Sciatic nerve (tissue), 2 donors: ENCODE results near the gene TENM3. TPM values are rescaled to one million over a fixed set of nuclear protein-coding genes. Genes with fewer than 3 reads are reported as not detected.
"Not testable (repeated sequence)": the region's sequence is repeated elsewhere in the genome, so short reads cannot be mapped to it uniquely, and the experiment has no call there.

Source experiments
- ATAC-seq: fragments of 200-7000 bp; cut with Tn5 transposase; one replicate; pipeline ENCODE4 v1.9.1; 2020; ENCODE audit warnings: mild to moderate bottlenecking, moderate library complexity
- DNase-seq: peaks from one replicate; pipeline ENCODE4 v3.0.0-alpha.2; 2020; ENCODE audit warnings: low spot score
- intact Hi-C: fragments of 100-400 bp; cut with DNase I; formaldehyde crosslinking; loops from one replicate; pipeline ENCODE4 v1.14.2; 2022
- total RNA-seq: library from RNA; stranded (reverse); fragmentation: NEBNext Ultra II Directional; extraction: Animal tissue kit (Norgen Biotek cat#: 25700); gene quantifications from one replicate; pipeline ENCODE4 v1.2.1, GENCODE V29; 2021
- donor health status: DM: no; HTN: no; CAD: no.
- donor health status: DM: no; HTN: no; CAD: no.

TENM3 gene
- total RNA-seq, 1 donor from 2014 or later, result 38.2 TPM

- intact Hi-C loops, result no loop called here
- ATAC-seq, result no peak
- DNase-seq, result no peak
These were observed 106.8 kb downstream of the TENM3 start for GRCh38 chr4:182350041-182350440.

- ATAC-seq (no peak), DNase-seq (no peak)
These were observed 108.3 kb downstream of the TENM3 start for GRCh38 chr4:182351485-182351884.

DNA sequence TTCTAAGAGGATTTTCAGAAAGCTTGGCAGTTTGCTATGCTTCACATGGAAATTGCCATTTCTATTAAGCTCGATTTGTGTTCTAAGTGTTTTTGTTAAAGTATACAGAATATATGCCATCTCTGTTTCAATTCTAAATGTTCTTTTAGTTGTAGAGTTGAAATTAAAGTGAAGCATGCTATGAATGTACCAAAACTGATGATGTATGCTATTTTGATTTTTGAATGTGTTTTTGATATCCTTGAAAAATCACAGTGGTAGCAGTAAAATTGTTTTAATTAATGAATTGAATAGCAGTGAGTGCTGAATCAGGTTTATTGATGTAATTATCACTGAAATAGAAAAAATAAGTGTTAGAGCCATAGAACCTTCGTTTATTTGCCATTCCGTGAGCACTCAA, 110.9 kb downstream of the TENM3 start:
- DNase-seq, result no peak
- intact Hi-C loops, result no loop called here
- no peak for ATAC-seq

More at GRCh38 chr4:182351485-182351884, 108.3 kb downstream of the TENM3 start:
- intact Hi-C loops, result no loop called here

DNA sequence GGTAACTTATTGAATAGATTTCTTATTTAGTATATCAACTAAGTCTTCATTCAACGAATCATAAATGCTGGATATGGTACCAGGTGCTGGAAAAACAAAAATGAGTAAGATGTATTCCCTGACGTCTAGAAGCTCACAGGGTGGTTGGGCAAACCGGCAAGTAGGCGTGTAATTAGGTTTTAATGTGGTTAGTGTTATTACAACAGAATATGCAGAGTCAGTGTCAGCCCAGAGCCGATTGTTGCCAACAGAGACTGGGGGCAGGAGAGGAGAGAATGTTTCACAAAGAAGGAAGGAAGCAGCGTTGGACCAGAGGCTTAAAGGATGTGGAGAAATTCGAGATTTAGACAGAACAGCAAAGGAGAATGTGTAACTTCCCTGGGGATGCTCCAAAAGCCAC, 111.7 kb downstream of the TENM3 start:
- ATAC-seq, result no peak
- intact Hi-C loops, result no loop called here
- DNase-seq, result no peak

DNA sequence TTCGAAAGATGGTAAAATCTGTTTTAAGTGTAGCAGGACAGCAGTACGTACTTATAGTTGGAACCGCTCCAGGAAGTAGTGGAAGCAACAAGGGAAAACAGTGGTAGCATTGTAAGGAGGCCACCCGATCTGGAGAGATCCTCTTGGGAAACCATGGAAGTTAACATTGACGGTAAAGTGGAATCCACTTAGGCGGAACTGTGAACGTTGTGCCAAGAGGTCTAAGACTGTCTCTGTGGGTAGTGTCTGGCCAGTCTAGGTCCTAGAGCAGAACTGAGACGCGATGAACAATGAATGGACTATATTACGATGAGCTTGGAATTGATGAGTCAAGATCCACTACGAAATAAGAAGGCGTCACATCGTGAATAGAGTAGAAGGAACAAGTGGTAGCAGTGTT, 124.0 kb downstream of the TENM3 start:
- ATAC-seq (peak; percentile 15), DNase-seq (no peak)
- intact Hi-C loops, result no loop called here

GRCh38 chr4:182369211-182369610, 126.0 kb downstream of the TENM3 start:
- intact Hi-C loops, result no loop called here
- DNase-seq (no peak), ATAC-seq (no peak)

- intact Hi-C loops, result no loop called here
- ATAC-seq (no peak), DNase-seq (no peak)
These were observed 127.3 kb downstream of the TENM3 start for GRCh38 chr4:182370491-182370890.

DNA sequence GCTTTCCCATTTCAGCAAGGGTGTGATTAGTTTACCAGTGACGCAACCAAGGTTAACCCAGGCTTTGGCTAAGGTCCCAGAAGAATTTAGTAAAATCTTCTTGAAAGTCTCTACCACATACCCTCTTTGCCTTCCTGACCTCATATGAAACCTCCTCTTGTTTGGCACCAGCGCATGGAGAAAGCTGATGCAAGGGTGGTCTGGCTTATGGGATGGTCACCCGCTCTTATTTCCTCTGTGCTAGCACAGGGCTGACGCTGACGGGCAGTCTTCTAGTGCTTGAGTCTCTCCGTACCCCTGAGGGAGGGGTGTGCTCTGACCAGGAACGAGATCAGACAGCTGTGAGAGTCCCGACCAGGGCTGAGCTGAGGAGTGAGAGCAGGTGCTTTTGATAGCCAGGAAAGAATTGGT, 137.6 kb downstream of the TENM3 start:
- no peak for DNase-seq
- intact Hi-C loops, result no loop called here
- ATAC-seq, result no peak

GRCh38 chr4:182382941-182383340, 139.7 kb downstream of the TENM3 start:
- ATAC-seq (no peak), DNase-seq (no peak)
- intact Hi-C loops, result no loop called here

DNA sequence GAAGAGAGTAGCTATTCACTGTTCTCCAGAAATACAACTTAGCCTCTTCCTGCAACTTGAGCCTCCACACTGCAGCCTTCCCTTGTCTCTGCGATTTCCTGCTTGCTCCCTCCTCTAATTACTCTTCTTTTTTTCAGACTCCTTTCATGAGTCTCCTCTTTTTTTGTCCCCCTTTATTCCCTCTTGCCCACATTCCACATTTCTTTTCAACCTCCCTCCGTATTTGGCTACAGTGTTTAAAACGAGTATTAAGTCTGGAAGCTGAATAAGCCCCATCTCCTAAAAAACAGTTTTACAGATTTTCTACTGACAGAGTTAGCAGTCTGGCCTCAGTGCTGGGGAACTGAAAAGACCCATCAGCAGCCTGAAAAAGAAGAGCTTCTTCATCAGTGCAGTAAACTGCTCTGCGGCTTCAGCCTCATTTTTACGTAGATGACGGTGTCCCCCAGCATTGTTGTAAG, 141.5 kb downstream of the TENM3 start:
- intact Hi-C loops, result no loop called here
- ATAC-seq (no peak), DNase-seq (no peak)

DNA sequence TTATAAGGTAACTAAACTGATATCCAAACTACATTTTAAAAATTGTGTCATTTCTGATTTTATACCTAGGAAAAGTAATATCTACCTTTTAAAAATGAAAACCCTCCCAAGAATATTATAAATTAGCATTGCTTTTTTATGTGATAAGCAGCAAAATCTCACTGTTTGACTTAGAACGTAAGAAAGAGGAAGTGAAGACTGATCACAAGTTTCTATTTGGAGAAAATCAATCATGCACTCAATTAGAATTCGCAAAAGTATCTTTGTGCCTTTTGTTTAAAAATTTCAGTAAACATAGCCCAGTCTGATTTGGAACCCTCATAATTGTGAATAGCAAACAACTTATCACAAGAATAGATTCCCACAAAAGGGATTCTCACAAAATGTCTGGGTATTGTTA, 142.7 kb downstream of the TENM3 start:
- intact Hi-C loops, result no loop called here
- DNase-seq, result no peak
- ATAC-seq, result no peak

GRCh38 chr4:182386576-182386975, 143.4 kb downstream of the TENM3 start:
- DNase-seq, ATAC-seq, intact Hi-C loops: not testable (repeated sequence)

DNA sequence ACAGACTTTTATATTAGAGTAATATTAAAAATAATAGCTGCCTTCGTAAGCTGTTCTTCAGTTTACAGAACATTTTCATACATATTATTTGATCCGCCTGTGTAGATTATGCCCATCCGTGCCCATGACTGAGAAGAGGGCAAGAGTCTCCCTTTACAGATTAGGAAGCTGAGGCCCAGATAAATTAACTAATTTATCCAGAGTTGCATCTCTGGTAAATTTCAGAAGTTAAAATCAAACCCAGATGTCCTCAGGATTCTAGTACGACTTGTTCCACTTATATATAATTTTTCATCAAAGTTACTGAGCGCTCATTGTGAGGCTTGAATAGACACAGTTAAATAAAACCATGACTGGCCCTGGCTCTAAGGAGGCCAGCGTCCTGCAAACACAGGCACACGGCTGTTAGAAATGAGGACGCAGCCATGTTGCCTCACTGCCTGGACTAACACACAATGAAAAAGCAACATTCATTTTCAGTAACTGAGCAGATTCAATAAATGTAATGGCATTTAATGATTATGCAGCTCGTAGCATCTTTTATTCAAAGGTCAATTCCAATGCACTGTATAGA, 148.0 kb downstream of the TENM3 start:
- intact Hi-C loops, result no loop called here
- ATAC-seq, result no peak

DNA sequence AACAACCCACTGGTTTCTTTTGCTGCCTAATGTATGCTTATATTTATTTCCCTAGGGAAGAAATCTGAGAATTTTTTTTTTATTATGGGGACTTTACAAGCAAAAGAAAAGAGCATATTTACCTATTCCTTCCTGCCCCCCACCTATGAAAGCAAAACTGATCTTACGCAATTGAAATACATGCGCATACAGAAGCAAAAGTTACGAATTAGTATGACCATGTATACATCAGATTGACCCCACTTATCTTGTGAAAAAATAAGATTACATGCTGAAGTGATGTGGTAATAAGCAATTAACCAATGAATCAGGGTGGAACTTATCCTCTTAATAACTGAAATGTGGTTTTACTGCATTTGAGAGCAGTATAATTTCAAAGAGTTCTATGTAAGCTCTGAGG, 151.0 kb downstream of the TENM3 start:
- intact Hi-C loops, result no loop called here
- ATAC-seq (no peak), DNase-seq (no peak)

More for the DNA sequence above, 148.0 kb downstream of the TENM3 start:
- no peak for DNase-seq

DNA sequence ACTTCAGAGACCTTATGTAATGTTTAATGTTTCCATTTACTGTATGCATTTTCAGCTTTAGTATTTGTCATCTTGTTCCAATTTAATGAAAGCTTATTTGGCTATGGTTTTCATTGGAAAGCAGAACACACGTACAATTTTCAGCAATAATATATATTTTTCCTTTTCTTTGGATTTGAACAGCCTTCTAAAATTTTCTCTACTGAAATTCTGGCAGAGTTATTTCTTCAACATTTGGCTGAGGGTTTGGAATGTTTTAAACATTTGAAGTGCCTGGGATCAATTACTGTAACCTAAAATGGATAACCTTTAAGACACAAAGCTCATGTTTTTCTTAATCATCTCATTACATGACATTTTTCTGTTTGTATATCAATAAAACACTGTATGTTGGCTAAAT, 156.9 kb downstream of the TENM3 start:
- no peak for ATAC-seq
- DNase-seq, result no peak
- intact Hi-C loops, result no loop called here

DNA sequence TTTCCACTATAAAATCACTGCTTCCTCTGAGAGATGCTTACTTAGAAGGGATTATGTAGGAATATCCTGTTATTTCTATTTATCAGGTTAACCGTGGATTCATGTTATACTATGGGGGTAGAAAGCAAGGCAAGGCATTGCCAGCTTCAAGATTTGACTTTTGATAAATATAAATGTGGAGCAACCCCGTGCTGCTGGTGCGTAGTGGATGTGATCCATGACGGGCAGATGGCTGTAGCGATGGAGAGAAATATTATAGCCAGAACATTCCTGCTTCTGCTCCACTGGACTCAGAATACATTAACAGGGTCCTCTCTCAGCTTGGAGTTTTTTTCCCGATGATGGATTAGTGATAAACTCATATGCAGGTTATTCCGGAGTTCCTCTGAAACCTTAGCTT, 157.6 kb downstream of the TENM3 start:
- ATAC-seq, result no peak
- no peak for DNase-seq
- intact Hi-C loops, result no loop called here

GRCh38 chr4:182404376-182404775, 161.2 kb downstream of the TENM3 start:
- DNase-seq, result no peak
- intact Hi-C loops, result no loop called here
- no peak for ATAC-seq

- no peak for ATAC-seq
- DNase-seq, result no peak
- intact Hi-C loops, result no loop called here
These were observed 161.9 kb downstream of the TENM3 start for GRCh38 chr4:182405087-182405486.

GRCh38 chr4:182409271-182409670, 166.1 kb downstream of the TENM3 start:
- DNase-seq (no peak), ATAC-seq (no peak)
- intact Hi-C loops, result no loop called here

GRCh38 chr4:182411391-182411790, 168.2 kb downstream of the TENM3 start:
- no peak for ATAC-seq
- intact Hi-C loops, result no loop called here
- DNase-seq, result no peak

GRCh38 chr4:182413550-182413949, 170.3 kb downstream of the TENM3 start:
- ATAC-seq (no peak), DNase-seq (no peak)
- intact Hi-C loops, result no loop called here
